ENCODE results near the gene ATG16L2. TPM values are rescaled to one million over a fixed set of nuclear protein-coding genes. Genes with fewer than 3 reads are reported as not detected.
"Not testable (repeated sequence)": the region's sequence is repeated elsewhere in the genome, so short reads cannot be mapped to it uniquely, and the experiment has no call there.

Gene ATG16L2
- total RNA-seq, 1 donor from 2014 or later = 51.0 TPM

GRCh38 chr11:72850832-72851231 is 36.6 kb downstream of the ATG16L2 start:
- TF ChIP-seq CTCF (IDR thresholded peaks at IDR 0.05; ENCODE audit: unreplicated experiment) = no peak
- Mint-ChIP-seq H3K27me3 (ENCODE audit: unreplicated experiment) (peaks cover 2% of the 10 kb centered on the region), H3K27ac (ENCODE audit: unreplicated experiment) (no peak overlapping the region), H3K36me3 (ENCODE audit: low read depth, unreplicated experiment) (peaks cover 5% of the 10 kb centered on the region), H3K9me3 (ENCODE audit: unreplicated experiment) (no peaks in the 10 kb centered on the region), H3K4me3 (ENCODE audit: unreplicated experiment) (no peak overlapping the region), H3K4me1 (ENCODE audit: unreplicated experiment) (peaks cover 2% of the 10 kb centered on the region)
- DNase-seq (ENCODE audit: low spot score) = no peak

- H3K36me3 Mint-ChIP-seq (ENCODE audit: low read depth, unreplicated experiment) = peaks cover 5% of the 10 kb centered on the region
- H3K27ac Mint-ChIP-seq (ENCODE audit: unreplicated experiment) = no peak overlapping the region
- TF ChIP-seq CTCF (IDR thresholded peaks at IDR 0.05; ENCODE audit: unreplicated experiment) = no peak
- H3K9me3 Mint-ChIP-seq (ENCODE audit: unreplicated experiment) = no peaks in the 10 kb centered on the region
- H3K4me1 Mint-ChIP-seq (ENCODE audit: unreplicated experiment) = peaks cover 2% of the 10 kb centered on the region
- DNase-seq (ENCODE audit: low spot score) = no peak
- H3K27me3 Mint-ChIP-seq (ENCODE audit: unreplicated experiment) = peaks cover 2% of the 10 kb centered on the region
- H3K4me3 Mint-ChIP-seq (ENCODE audit: unreplicated experiment) = no peak overlapping the region
Observed at GRCh38 chr11:72851726-72852125, 37.5 kb downstream of the ATG16L2 start.

DNA sequence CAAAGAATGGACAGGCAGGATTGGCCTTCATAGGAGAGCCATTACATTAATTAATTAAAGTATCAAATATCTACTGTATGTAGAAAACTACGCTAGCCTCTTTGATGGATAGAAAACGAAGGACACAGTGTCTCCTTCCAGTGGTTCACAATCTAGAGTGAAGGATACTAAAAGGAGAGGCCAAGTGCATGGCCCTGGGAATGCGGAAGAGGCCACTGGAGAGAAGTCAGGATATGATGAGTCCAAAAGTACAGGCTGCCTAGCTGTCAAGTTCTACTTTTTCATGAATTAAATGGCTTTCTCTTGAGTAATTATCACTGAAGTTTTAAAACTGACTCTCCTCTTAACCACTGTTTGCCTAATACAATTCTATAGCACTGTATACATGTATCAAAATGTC is 41.9 kb downstream of the ATG16L2 start:
- H3K4me1 Mint-ChIP-seq (ENCODE audit: unreplicated experiment) = peaks cover 5% of the 10 kb centered on the region
- no peaks in the 10 kb centered on the region for H3K36me3 Mint-ChIP-seq (ENCODE audit: low read depth, unreplicated experiment)
- peaks cover 1% of the 10 kb centered on the region for H3K27me3 Mint-ChIP-seq (ENCODE audit: unreplicated experiment)
- no peak overlapping the region for H3K4me3 Mint-ChIP-seq (ENCODE audit: unreplicated experiment)
- H3K9me3 Mint-ChIP-seq (ENCODE audit: unreplicated experiment) = no peaks in the 10 kb centered on the region
- no peak for TF ChIP-seq CTCF (IDR thresholded peaks at IDR 0.05; ENCODE audit: unreplicated experiment)
- H3K27ac Mint-ChIP-seq (ENCODE audit: unreplicated experiment) = no peak overlapping the region
- DNase-seq (ENCODE audit: low spot score) = no peak

- Mint-ChIP-seq H3K4me1 (ENCODE audit: unreplicated experiment) (peaks cover 5% of the 10 kb centered on the region), H3K36me3 (ENCODE audit: low read depth, unreplicated experiment) (no peaks in the 10 kb centered on the region), H3K4me3 (ENCODE audit: unreplicated experiment) (no peak overlapping the region), H3K27me3 (ENCODE audit: unreplicated experiment) (no peaks in the 10 kb centered on the region), H3K27ac (ENCODE audit: unreplicated experiment) (no peak overlapping the region), H3K9me3 (ENCODE audit: unreplicated experiment) (no peaks in the 10 kb centered on the region)
- TF ChIP-seq CTCF (IDR thresholded peaks at IDR 0.05; ENCODE audit: unreplicated experiment) = no peak
- DNase-seq (ENCODE audit: low spot score) = no peak
Observed at GRCh38 chr11:72856551-72857345, 42.5 kb downstream of the ATG16L2 start.

DNA sequence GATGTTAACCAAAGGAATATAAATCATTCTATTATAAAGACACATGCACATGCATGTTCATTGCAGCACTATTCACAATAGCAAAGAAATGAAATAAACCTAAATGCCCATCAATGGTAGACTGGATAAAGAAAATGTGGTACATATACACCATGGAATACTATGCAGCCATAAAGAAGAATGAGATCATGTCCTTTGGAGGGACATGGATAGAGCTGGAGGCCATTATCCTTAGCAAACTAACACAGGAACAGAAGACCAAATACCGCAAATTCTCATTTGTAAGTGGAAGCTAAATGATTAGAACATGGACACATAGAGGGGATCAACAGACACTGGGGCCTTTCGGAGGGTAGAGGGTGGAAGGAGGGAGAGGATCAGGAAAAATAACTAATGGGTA is 44.1 kb downstream of the ATG16L2 start:
- H3K36me3 Mint-ChIP-seq (ENCODE audit: low read depth, unreplicated experiment); H3K4me1 Mint-ChIP-seq (ENCODE audit: unreplicated experiment); H3K27ac Mint-ChIP-seq (ENCODE audit: unreplicated experiment); H3K27me3 Mint-ChIP-seq (ENCODE audit: unreplicated experiment); DNase-seq (ENCODE audit: low spot score); H3K4me3 Mint-ChIP-seq (ENCODE audit: unreplicated experiment); H3K9me3 Mint-ChIP-seq (ENCODE audit: unreplicated experiment): not testable (repeated sequence)

Measured in endothelial cell (in vitro differentiated cells).